Measurements from ENCODE around the gene WAC. TPM values are rescaled to one million over a fixed set of nuclear protein-coding genes. Genes with fewer than 3 reads are reported as not detected.

WAC gene
- polyA plus RNA-seq, 1 donor from 2014 or later: 63.9 TPM

- H3K4me3 ChIP-seq (ENCODE audit: low read length): no peak overlapping the region
- TF ChIP-seq POLR2AphosphoS5 (IDR thresholded peaks at IDR 0.05): no peak
- no peak for TF ChIP-seq CTCF (IDR thresholded peaks at IDR 0.05; ENCODE audit: poor library complexity, severe bottlenecking)
- no peak for TF ChIP-seq EZH2 (IDR thresholded peaks at IDR 0.05; ENCODE audit: borderline replicate concordance, insufficient read depth, low read length, poor library complexity, severe bottlenecking)
- no peak for TF ChIP-seq TAF1 (IDR thresholded peaks at IDR 0.05; ENCODE audit: low read depth)
- TF ChIP-seq EP300 (conservative IDR thresholded peaks at IDR 0.05; ENCODE audit: poor library complexity, severe bottlenecking): no peak
- TF ChIP-seq REST (IDR thresholded peaks at IDR 0.05; ENCODE audit: borderline replicate concordance): no peak
- TF ChIP-seq MXI1 (conservative IDR thresholded peaks at IDR 0.05; ENCODE audit: poor library complexity, severe bottlenecking): no peak
- TF ChIP-seq SMC3 (conservative IDR thresholded peaks at IDR 0.05; ENCODE audit: poor library complexity): no peak
- no peak overlapping the region for H2AFZ ChIP-seq (ENCODE audit: low read depth, low read length)
- H4K20me1 ChIP-seq (ENCODE audit: insufficient read depth): peaks cover 1% of the 10 kb centered on the region
- no peaks in the 10 kb centered on the region for H3F3A ChIP-seq (ENCODE audit: insufficient read depth, low read length, poor library complexity, severe bottlenecking)
- no peaks in the 10 kb centered on the region for H3K9me3 ChIP-seq (ENCODE audit: low read length)
- no peak overlapping the region for H3K4me2 ChIP-seq (ENCODE audit: low read length)
- no peaks in the 10 kb centered on the region for H3K27me3 ChIP-seq (ENCODE audit: insufficient read depth, low read depth, low read length)
- H3K9ac ChIP-seq (ENCODE audit: low read length): no peak overlapping the region
- no peaks in the 10 kb centered on the region for H3K9me2 ChIP-seq (ENCODE audit: insufficient read depth, low read length)
- H3K27ac ChIP-seq (ENCODE audit: low read length): no peak overlapping the region
- peaks cover 49% of the 10 kb centered on the region for H3K79me2 ChIP-seq (replicated peaks; ENCODE audit: insufficient read depth, low read length)
- peaks cover 20% of the 10 kb centered on the region for H3K36me3 ChIP-seq (ENCODE audit: insufficient read depth, low read length)
Observed at GRCh38 chr10:28587270-28587969, 54.5 kb downstream of the WAC start.

- Histone ChIP-seq H3K9me2 (ENCODE audit: insufficient read depth, low read length) (no peaks in the 10 kb centered on the region), H3F3A (ENCODE audit: insufficient read depth, low read length, poor library complexity, severe bottlenecking) (no peaks in the 10 kb centered on the region), H3K4me3 (ENCODE audit: low read length) (no peak overlapping the region), H3K27me3 (ENCODE audit: insufficient read depth, low read depth, low read length) (no peaks in the 10 kb centered on the region), H3K9ac (ENCODE audit: low read length) (no peak overlapping the region), H3K79me2 (replicated peaks; ENCODE audit: insufficient read depth, low read length) (peaks cover 49% of the 10 kb centered on the region), H3K9me3 (ENCODE audit: low read length) (no peaks in the 10 kb centered on the region), H2AFZ (ENCODE audit: low read depth, low read length) (no peak overlapping the region), H3K36me3 (ENCODE audit: insufficient read depth, low read length) (peaks cover 20% of the 10 kb centered on the region), H4K20me1 (ENCODE audit: insufficient read depth) (no peaks in the 10 kb centered on the region), H3K27ac (ENCODE audit: low read length) (no peak overlapping the region), H3K4me2 (ENCODE audit: low read length) (no peak overlapping the region)
- TF ChIP-seq TAF1 (IDR thresholded peaks at IDR 0.05; ENCODE audit: low read depth) (no peak), REST (IDR thresholded peaks at IDR 0.05; ENCODE audit: borderline replicate concordance) (no peak), EZH2 (IDR thresholded peaks at IDR 0.05; ENCODE audit: borderline replicate concordance, insufficient read depth, low read length, poor library complexity, severe bottlenecking) (no peak), SMC3 (conservative IDR thresholded peaks at IDR 0.05; ENCODE audit: poor library complexity) (no peak), MXI1 (conservative IDR thresholded peaks at IDR 0.05; ENCODE audit: poor library complexity, severe bottlenecking) (no peak), RAD21 (conservative IDR thresholded peaks at IDR 0.05) (no peak), EP300 (conservative IDR thresholded peaks at IDR 0.05; ENCODE audit: poor library complexity, severe bottlenecking) (no peak), POLR2AphosphoS5 (IDR thresholded peaks at IDR 0.05) (no peak), CTCF (IDR thresholded peaks at IDR 0.05; ENCODE audit: poor library complexity, severe bottlenecking) (no peak)
Observed at GRCh38 chr10:28587970-28588290, 55.0 kb downstream of the WAC start.
